Endothelial cell (in vitro differentiated cells): ENCODE data around the gene AGRP. TPM values are rescaled to one million over a fixed set of nuclear protein-coding genes. Genes with fewer than 3 reads are reported as not detected.

ENCODE experiments used
- DNase-seq: peaks from one replicate; pipeline ENCODE4 v3.0.0; 2021; ENCODE audit warnings: low spot score
- H3K27ac Mint-ChIP-seq: one replicate; pipeline ENCODE4 v1.8.0; 2021; ENCODE audit warnings: mixed read lengths, inconsistent platforms; ENCODE audit not compliant: unreplicated experiment
- H3K27me3 Mint-ChIP-seq: one replicate; pipeline ENCODE4 v1.8.0; 2021; ENCODE audit warnings: mild to moderate bottlenecking, moderate library complexity, mixed read lengths, inconsistent platforms; ENCODE audit not compliant: unreplicated experiment
- H3K36me3 Mint-ChIP-seq: one replicate; pipeline ENCODE4 v1.8.0; 2021; ENCODE audit warnings: mild to moderate bottlenecking, low read depth, mixed read lengths, inconsistent platforms; ENCODE audit not compliant: unreplicated experiment
- H3K4me1 Mint-ChIP-seq: one replicate; pipeline ENCODE4 v1.8.0; 2021; ENCODE audit warnings: mild to moderate bottlenecking, mixed read lengths, inconsistent platforms; ENCODE audit not compliant: unreplicated experiment
- H3K4me3 Mint-ChIP-seq: one replicate; pipeline ENCODE4 v1.8.0; 2021; ENCODE audit warnings: mild to moderate bottlenecking, mixed read lengths, inconsistent platforms; ENCODE audit not compliant: unreplicated experiment
- H3K9me3 Mint-ChIP-seq: one replicate; pipeline ENCODE4 v1.8.0; 2021; ENCODE audit warnings: mixed read lengths, inconsistent platforms; ENCODE audit not compliant: unreplicated experiment
- total RNA-seq: library from RNA; stranded (reverse); fragmentation: NEBNext Ultra II Directional; extraction: Animal tissue kit (Norgen Biotek cat#: 25700); gene quantifications from one replicate; pipeline ENCODE4 v1.2.1, GENCODE V29; 2021; ENCODE audit not compliant: unreplicated experiment
- TF ChIP-seq, protein P1 (sequence below): fragments of 200-600 bp; sonication (generic); IDR thresholded peaks from one replicate; pipeline ENCODE4 v1.5.0; 2021; ENCODE audit warnings: antibody characterized with exemption; ENCODE audit not compliant: unreplicated experiment

The AGRP gene
- total RNA-seq, 1 donor from 2014 or later: not detected

GRCh38 chr16:67436640-67437193 is 46.6 kb downstream of the AGRP start:
- Mint-ChIP-seq H3K9me3 (no peaks in the 10 kb centered on the region), H3K4me3 (peak overlapping the region; percentile 32), H3K27me3 (peaks cover 25% of the 10 kb centered on the region), H3K36me3 (peaks cover 23% of the 10 kb centered on the region), H3K27ac (no peak overlapping the region), H3K4me1 (peaks cover 17% of the 10 kb centered on the region)
- DNase-seq: no peak
- TF ChIP-seq, protein P1, sequence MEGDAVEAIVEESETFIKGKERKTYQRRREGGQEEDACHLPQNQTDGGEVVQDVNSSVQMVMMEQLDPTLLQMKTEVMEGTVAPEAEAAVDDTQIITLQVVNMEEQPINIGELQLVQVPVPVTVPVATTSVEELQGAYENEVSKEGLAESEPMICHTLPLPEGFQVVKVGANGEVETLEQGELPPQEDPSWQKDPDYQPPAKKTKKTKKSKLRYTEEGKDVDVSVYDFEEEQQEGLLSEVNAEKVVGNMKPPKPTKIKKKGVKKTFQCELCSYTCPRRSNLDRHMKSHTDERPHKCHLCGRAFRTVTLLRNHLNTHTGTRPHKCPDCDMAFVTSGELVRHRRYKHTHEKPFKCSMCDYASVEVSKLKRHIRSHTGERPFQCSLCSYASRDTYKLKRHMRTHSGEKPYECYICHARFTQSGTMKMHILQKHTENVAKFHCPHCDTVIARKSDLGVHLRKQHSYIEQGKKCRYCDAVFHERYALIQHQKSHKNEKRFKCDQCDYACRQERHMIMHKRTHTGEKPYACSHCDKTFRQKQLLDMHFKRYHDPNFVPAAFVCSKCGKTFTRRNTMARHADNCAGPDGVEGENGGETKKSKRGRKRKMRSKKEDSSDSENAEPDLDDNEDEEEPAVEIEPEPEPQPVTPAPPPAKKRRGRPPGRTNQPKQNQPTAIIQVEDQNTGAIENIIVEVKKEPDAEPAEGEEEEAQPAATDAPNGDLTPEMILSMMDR: no peak

- TF ChIP-seq, protein P1: no peak
- no peak overlapping the region for H3K27ac Mint-ChIP-seq
- DNase-seq: no peak
- H3K9me3 Mint-ChIP-seq: no peaks in the 10 kb centered on the region
- peaks cover 20% of the 10 kb centered on the region for H3K4me1 Mint-ChIP-seq
- H3K27me3 Mint-ChIP-seq: peaks cover 23% of the 10 kb centered on the region
- peaks cover 22% of the 10 kb centered on the region for H3K36me3 Mint-ChIP-seq
- H3K4me3 Mint-ChIP-seq: no peak overlapping the region
Observed at GRCh38 chr16:67435758-67436164, 47.6 kb downstream of the AGRP start.

DNA sequence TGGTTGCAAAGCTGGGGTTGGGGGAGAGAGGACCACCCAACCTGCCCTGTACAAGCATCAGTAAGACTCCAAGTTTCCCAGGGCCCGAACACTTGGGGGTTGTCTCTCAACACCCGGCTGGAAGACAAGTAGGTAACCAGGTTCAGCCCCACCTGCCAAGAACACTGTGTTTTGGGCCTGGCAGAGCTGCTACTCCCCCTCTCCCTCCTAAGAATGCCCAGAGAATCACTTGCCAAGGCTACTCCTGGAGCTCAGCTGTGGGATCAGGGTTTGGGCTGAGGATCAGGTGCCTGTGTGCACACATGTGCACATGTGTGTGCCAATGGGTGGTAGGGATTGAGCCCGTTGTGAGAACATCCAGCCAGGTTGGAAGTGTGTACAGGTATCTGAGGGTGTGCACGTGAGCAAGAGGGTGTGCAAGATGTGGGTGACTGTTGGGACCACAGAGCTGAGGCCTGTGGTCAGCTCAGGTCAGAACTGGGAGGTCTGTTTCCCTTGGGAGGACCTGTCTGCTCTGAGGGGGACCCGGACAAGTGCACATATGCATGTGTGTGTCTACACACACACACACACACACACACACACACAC is 50.1 kb downstream of the AGRP start:
- DNase-seq: no peak
- no peaks in the 10 kb centered on the region for H3K9me3 Mint-ChIP-seq
- peak overlapping the region; percentile 44 for H3K4me3 Mint-ChIP-seq
- TF ChIP-seq, protein P1: no peak
- H3K27ac Mint-ChIP-seq: no peak overlapping the region
- H3K27me3 Mint-ChIP-seq: peaks cover 22% of the 10 kb centered on the region
- H3K36me3 Mint-ChIP-seq: peaks cover 9% of the 10 kb centered on the region
- H3K4me1 Mint-ChIP-seq: peaks cover 28% of the 10 kb centered on the region

Other genes with a start within 250 kb of the AGRP start
- 248 TPM for gene FHOD1, start 236.1 kb downstream of the AGRP start, total RNA-seq
- 17.2 TPM for gene SLC9A5, start 234.6 kb downstream of the AGRP start, total RNA-seq
- 9.5 TPM for gene PLEKHG4, start 204.0 kb downstream of the AGRP start, total RNA-seq
- gene KCTD19, start 156.8 kb downstream of the AGRP start, total RNA-seq: 2.0 TPM
- 24.1 TPM for gene LRRC36, start 156.7 kb downstream of the AGRP start, total RNA-seq
- gene TPPP3, start 90.0 kb downstream of the AGRP start, total RNA-seq: 1.1 TPM
- 7.2 TPM for gene ZDHHC1, start 67.1 kb downstream of the AGRP start, total RNA-seq
- gene HSD11B2, start 52.4 kb downstream of the AGRP start, total RNA-seq: 3.3 TPM
- gene ATP6V0D1, start 2.4 kb downstream of the AGRP start, total RNA-seq: 107 TPM
- gene RIPOR1, start 45.3 kb upstream of the AGRP start, total RNA-seq: 184 TPM
- 40.1 TPM for gene CTCF, start 79.0 kb upstream of the AGRP start, total RNA-seq
- 3.6 TPM for gene CARMIL2, start 161.6 kb upstream of the AGRP start, total RNA-seq
- gene ACD, start 176.7 kb upstream of the AGRP start, total RNA-seq: 27.1 TPM
- gene PARD6A, start 177.4 kb upstream of the AGRP start, total RNA-seq: 1.2 TPM
- gene ENKD1, start 183.2 kb upstream of the AGRP start, total RNA-seq: 9.9 TPM
- 1.8 TPM for gene C16orf86, start 183.3 kb upstream of the AGRP start, total RNA-seq
- 44.2 TPM for gene GFOD2, start 235.8 kb upstream of the AGRP start, total RNA-seq